Liver (tissue), 3 donors: ENCODE results near the gene KANSL2.

ENCODE experiments used
- FOXA1 ChIP-seq: IDR thresholded peaks from 2 replicates; pipeline ENCODE4 v1.6.1; 2016; ENCODE audit warnings: antibody characterized with exemption
- GABPA ChIP-seq, 2 donors: IDR thresholded peaks in 1 of 2; conservative IDR thresholded peaks in 1 of 2; 2 replicates each; pipeline ENCODE4 v1.6.1; 2016; ENCODE audit warnings: antibody characterized with exemption in 2 of 2, mild to moderate bottlenecking in 1 of 2, moderate library complexity in 1 of 2
- JUND ChIP-seq, 2 donors: IDR thresholded peaks; 2 replicates each; pipeline ENCODE4 v1.6.1; 2016; ENCODE audit warnings: antibody characterized with exemption in 2 of 2
- RAD21 ChIP-seq, 2 donors: IDR thresholded peaks; 2 replicates each; pipeline ENCODE4 v1.6.1; 2016; ENCODE audit warnings: antibody characterized with exemption in 2 of 2, mild to moderate bottlenecking in 2 of 2
- RXRA ChIP-seq, 2 donors: IDR thresholded peaks; 2 replicates each; pipeline ENCODE4 v1.6.1; 2017 to 2018; ENCODE audit warnings: antibody characterized with exemption in 2 of 2, mild to moderate bottlenecking in 1 of 2
- SP1 ChIP-seq: IDR thresholded peaks from 2 replicates; pipeline ENCODE4 v1.6.1; 2018; ENCODE audit warnings: antibody characterized with exemption, mild to moderate bottlenecking
- TAF1 ChIP-seq: conservative IDR thresholded peaks from 2 replicates; pipeline ENCODE4 v1.6.1; 2016; ENCODE audit warnings: antibody characterized with exemption, mild to moderate bottlenecking
- YY1 ChIP-seq: IDR thresholded peaks from 2 replicates; pipeline ENCODE4 v1.6.1; 2016; ENCODE audit warnings: antibody characterized with exemption, mild to moderate bottlenecking
- TF ChIP-seq, protein P1 (sequence below): fragments of 150-350 bp; IDR thresholded peaks from 2 replicates; pipeline ENCODE4 v1.5.1; 2017; ENCODE audit warnings: improper control_type of control experiment, low read depth, low read length; ENCODE audit not compliant: missing input control
- TF ChIP-seq, protein P2 (sequence below): IDR thresholded peaks from 2 replicates; pipeline ENCODE4 v1.6.1; 2016; ENCODE audit warnings: antibody characterized with exemption, mild to moderate bottlenecking
- TF ChIP-seq, protein P3 (sequence below): IDR thresholded peaks from 2 replicates; pipeline ENCODE4 v1.6.1; 2016; ENCODE audit warnings: antibody characterized with exemption
- donor health status: healthy.
- donor health status: healthy.

DNA sequence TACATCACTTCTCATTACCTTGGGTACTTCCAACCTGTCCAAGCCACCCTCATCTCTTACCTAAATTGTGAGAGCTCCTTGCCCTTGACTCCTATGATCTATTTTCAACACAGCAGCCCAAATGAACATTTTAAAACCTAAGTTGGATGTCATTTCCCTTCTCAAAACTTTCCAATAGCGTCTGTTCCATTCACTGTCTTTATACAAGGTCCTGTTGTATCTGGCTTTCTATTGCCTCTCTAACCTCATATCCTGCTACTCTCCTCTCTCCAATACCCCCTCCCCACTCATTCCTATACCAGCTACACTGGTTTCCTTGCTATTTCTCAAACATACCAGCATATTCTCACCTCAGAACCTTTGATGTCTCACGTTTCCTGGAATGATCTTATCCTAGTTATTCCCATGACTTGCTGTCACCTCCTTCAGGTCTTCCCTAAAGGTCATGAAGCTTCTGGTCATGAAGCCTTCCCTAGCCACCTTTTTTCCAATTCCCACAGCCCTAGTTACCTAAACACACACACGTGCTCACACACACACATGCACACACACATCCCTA is 4.1 kb upstream of the KANSL2 start:
- no peak for TF ChIP-seq TAF1
- TF ChIP-seq GABPA (IDR thresholded peaks at IDR 0.05 in 1 of 2, conservative IDR thresholded peaks at IDR 0.05 in 1 of 2), result no peak
- TF ChIP-seq FOXA1, result no peak
- TF ChIP-seq JUND (IDR thresholded peaks at IDR 0.05), result no peak
- TF ChIP-seq, protein P1, sequence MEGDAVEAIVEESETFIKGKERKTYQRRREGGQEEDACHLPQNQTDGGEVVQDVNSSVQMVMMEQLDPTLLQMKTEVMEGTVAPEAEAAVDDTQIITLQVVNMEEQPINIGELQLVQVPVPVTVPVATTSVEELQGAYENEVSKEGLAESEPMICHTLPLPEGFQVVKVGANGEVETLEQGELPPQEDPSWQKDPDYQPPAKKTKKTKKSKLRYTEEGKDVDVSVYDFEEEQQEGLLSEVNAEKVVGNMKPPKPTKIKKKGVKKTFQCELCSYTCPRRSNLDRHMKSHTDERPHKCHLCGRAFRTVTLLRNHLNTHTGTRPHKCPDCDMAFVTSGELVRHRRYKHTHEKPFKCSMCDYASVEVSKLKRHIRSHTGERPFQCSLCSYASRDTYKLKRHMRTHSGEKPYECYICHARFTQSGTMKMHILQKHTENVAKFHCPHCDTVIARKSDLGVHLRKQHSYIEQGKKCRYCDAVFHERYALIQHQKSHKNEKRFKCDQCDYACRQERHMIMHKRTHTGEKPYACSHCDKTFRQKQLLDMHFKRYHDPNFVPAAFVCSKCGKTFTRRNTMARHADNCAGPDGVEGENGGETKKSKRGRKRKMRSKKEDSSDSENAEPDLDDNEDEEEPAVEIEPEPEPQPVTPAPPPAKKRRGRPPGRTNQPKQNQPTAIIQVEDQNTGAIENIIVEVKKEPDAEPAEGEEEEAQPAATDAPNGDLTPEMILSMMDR, result no peak
- no peak for TF ChIP-seq RAD21 (IDR thresholded peaks at IDR 0.05)
- TF ChIP-seq, protein P2, sequence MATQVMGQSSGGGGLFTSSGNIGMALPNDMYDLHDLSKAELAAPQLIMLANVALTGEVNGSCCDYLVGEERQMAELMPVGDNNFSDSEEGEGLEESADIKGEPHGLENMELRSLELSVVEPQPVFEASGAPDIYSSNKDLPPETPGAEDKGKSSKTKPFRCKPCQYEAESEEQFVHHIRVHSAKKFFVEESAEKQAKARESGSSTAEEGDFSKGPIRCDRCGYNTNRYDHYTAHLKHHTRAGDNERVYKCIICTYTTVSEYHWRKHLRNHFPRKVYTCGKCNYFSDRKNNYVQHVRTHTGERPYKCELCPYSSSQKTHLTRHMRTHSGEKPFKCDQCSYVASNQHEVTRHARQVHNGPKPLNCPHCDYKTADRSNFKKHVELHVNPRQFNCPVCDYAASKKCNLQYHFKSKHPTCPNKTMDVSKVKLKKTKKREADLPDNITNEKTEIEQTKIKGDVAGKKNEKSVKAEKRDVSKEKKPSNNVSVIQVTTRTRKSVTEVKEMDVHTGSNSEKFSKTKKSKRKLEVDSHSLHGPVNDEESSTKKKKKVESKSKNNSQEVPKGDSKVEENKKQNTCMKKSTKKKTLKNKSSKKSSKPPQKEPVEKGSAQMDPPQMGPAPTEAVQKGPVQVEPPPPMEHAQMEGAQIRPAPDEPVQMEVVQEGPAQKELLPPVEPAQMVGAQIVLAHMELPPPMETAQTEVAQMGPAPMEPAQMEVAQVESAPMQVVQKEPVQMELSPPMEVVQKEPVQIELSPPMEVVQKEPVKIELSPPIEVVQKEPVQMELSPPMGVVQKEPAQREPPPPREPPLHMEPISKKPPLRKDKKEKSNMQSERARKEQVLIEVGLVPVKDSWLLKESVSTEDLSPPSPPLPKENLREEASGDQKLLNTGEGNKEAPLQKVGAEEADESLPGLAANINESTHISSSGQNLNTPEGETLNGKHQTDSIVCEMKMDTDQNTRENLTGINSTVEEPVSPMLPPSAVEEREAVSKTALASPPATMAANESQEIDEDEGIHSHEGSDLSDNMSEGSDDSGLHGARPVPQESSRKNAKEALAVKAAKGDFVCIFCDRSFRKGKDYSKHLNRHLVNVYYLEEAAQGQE, result no peak
- TF ChIP-seq YY1, result no peak
- TF ChIP-seq SP1, result no peak
- TF ChIP-seq RXRA (IDR thresholded peaks at IDR 0.05), result no peak
- TF ChIP-seq, protein P3, sequence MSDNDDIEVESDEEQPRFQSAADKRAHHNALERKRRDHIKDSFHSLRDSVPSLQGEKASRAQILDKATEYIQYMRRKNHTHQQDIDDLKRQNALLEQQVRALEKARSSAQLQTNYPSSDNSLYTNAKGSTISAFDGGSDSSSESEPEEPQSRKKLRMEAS, result no peak
